ENCODE data around the gene SLC10A1. TPM values are rescaled to one million over a fixed set of nuclear protein-coding genes. Genes with fewer than 3 reads are reported as not detected.
"Not testable (repeated sequence)": the region's sequence is repeated elsewhere in the genome, so short reads cannot be mapped to it uniquely, and the experiment has no call there.

Gene SLC10A1
- total and polyA plus RNA-seq, 12 donors: not detected

DNA sequence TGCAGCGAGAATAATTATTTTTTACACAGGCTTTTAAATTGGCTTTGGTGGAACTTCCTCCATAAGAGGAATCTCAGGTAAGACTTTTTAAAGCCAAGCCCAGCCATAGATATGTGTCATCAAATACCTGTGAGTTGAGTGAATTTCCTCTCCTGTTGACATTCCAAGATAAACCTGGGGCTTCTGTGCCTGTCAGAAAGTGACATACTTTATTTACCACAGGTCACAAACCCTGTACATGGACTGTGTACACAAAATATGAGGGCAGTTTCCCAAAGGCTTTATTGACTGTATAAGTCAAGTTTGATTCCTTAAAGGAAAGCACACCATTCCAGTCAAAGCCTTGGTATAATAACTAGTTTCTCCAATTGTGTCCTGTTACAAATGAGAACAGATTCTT, 56.0 kb downstream of the SLC10A1 start:
- no peak for ATAC-seq
- Histone ChIP-seq H3K4me3 (no peak overlapping the region), H3K9me3 (peaks cover 0 to 23% (median 0%) of the 10 kb centered on the region in 11 donors), H3K4me1 (no peaks in the 10 kb centered on the region), H3K36me3 (no peaks in the 10 kb centered on the region), H3K27me3 (no peaks in the 10 kb centered on the region), H3K27ac (no peak overlapping the region)
- TF ChIP-seq, protein P1, sequence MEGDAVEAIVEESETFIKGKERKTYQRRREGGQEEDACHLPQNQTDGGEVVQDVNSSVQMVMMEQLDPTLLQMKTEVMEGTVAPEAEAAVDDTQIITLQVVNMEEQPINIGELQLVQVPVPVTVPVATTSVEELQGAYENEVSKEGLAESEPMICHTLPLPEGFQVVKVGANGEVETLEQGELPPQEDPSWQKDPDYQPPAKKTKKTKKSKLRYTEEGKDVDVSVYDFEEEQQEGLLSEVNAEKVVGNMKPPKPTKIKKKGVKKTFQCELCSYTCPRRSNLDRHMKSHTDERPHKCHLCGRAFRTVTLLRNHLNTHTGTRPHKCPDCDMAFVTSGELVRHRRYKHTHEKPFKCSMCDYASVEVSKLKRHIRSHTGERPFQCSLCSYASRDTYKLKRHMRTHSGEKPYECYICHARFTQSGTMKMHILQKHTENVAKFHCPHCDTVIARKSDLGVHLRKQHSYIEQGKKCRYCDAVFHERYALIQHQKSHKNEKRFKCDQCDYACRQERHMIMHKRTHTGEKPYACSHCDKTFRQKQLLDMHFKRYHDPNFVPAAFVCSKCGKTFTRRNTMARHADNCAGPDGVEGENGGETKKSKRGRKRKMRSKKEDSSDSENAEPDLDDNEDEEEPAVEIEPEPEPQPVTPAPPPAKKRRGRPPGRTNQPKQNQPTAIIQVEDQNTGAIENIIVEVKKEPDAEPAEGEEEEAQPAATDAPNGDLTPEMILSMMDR (IDR thresholded peaks at IDR 0.05): no peak
- intact Hi-C loops (cut with DNase I): no loop called here
- DNase-seq: no peak
- 95 to 98% methylated on average over 1 of the region's 1 CpG for WGBS, 2 donors

DNA sequence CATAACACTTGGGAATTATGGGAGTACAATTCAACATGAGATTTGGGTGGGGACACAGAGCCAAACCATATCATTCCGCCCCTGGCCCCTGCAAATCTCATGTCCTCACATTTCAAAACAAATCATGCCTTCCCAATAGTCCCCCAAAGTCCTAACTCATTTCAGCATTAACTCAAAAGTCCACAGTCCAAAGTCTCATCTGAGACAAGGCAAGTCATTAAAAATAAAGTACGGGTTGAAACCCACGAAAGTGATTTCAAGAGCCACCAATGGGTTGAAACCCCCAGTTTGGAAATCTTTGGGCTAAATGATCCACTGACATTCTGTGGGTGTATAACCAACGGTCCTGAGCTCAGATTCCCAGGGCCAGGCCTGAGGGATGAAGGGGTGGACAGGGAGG, 60.6 kb downstream of the SLC10A1 start:
- H3K9me3 ChIP-seq; H3K27ac ChIP-seq; H3K27me3 ChIP-seq; H3K4me1 ChIP-seq; H3K36me3 ChIP-seq; intact Hi-C loops (cut with DNase I); ATAC-seq; H3K4me3 ChIP-seq; DNase-seq: not testable (repeated sequence)
- 86 to 87% methylated on average over 4 of the region's 4 CpGs for WGBS, 2 donors

DNA sequence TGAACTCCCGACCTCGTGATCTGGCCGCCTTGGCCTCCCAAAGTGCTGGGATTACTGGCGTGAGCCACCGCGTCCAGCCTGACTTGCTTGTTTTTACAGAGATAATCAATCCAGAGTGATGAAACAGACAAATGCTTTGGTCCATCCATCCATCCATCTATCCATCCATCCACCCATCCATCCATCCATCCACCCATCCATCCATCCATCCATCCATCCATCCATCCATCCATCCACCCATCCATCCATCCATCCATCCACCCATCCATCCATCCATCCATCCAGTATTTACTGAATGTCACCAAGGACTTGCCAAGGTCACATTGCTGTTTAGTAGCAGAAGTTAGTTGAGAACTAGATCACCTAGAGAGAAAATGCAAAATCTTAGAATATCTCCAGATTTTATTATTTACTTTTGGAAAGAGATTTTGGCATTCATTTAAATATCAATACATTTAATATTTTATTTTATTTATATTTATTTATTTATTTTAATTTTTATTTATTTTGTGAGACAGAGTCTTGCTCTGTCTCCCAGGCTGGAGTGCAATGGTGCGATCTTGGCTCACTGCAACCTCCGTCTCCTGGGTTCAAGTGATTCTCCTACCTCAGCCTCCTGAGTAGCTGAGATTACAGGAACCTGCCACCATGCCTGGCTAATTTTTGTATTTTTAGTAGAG, 65.0 kb downstream of the SLC10A1 start:
- DNase-seq; ATAC-seq; H3K27me3 ChIP-seq; H3K27ac ChIP-seq; intact Hi-C loops (cut with DNase I); H3K36me3 ChIP-seq; H3K9me3 ChIP-seq; H3K4me3 ChIP-seq: not testable (repeated sequence)
- WGBS, 2 donors: 96 to 99% methylated on average over 8 of the region's 8 CpGs
- peaks cover 0 to 22% (median 11%) of the 10 kb centered on the region in 9 donors for H3K4me1 ChIP-seq

DNA sequence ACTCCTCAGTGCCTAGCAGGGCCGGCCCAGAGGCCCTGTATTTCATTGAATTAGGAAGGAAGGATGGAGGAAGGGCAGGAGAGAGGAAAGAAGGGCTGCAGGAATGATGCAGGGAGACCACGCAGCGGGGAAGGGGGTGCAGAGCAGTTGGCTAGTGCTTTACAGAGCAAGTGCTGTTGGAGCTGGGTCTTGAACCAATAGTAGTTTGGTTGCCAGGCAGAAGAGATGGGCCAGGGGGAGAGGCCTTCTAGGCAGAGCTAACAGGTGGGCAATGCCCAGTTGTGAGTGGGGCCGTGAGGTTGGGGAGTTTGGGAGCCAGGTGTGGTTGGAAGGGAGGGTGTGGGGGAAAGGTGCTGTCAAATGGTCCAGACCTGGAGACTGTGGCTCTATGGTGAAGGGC, 69.2 kb downstream of the SLC10A1 start:
- peak in 1 of 8 donors; percentile 2 for ATAC-seq
- DNase-seq: no peak
- WGBS, 2 donors: 85 to 91% methylated on average over 4 of the region's 4 CpGs
- TF ChIP-seq, protein P1 (IDR thresholded peaks at IDR 0.05): no peak
- Histone ChIP-seq H3K27me3 (no peaks in the 10 kb centered on the region), H3K4me1 (peaks cover 0 to 41% (median 16%) of the 10 kb centered on the region in 9 donors), H3K27ac (peak overlapping the region in 6 of 10 donors; percentile 2 to 89 (median 68)), H3K9me3 (no peaks in the 10 kb centered on the region), H3K4me3 (no peak overlapping the region), H3K36me3 (no peaks in the 10 kb centered on the region)
- intact Hi-C loops (cut with DNase I): loop anchor here (1.0 to 5.0 kb wide), 9 partner anchors 121 to 191 kb away; no protein-coding TSS in a partner anchor

DNA sequence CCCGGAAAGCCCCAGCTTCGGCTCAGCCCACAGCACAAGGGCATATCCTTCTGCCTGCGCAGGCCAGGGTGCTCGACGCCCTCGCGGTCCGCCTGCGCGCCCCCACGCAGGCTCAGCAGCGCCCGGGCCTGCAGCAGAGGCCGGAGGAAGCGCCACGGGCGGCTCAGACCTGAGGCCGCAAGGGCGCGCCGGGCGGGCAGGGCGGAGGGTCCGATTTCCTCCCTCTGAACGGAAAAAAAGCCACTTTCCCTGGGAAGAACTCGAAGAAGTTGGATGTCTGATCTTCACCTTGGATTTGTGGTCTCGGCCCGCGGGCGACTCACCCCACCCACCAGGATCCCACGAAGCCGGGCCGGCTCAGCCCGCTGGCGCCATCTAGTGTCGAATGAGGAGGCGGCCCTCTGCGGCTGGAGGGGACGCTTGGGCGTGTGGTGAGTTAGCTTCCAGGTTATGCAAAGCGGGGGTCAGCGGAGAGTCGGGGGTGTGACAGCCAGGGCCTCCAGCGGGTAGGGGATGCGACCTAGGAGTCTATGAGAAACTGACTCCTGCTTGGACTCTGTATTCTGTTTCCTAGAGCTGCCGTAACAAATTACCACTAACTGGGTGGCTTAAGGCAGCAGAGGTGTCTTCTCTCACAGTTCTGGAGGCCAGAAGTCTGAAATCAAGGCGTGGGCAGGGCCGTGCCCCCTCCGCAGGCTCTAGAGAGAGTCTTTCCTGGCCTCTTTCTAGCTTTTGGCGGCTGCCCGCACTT, 70.1 kb downstream of the SLC10A1 start:
- peak; percentile 83 to 88 for DNase-seq
- H3K36me3 ChIP-seq: no peaks in the 10 kb centered on the region
- H3K4me3 ChIP-seq: peak overlapping the region in 9 of 10 donors; percentile 33 to 54 (median 45)
- H3K27ac ChIP-seq: peak overlapping the region; percentile 31 to 89 (median 72)
- peak; percentile 94 to 97 (median 96) for ATAC-seq
- TF ChIP-seq, protein P1 (IDR thresholded peaks at IDR 0.05): peak; percentile 93 to 100 (median 98)
- H3K9me3 ChIP-seq: no peaks in the 10 kb centered on the region
- no peaks in the 10 kb centered on the region for H3K27me3 ChIP-seq
- 5 to 10% methylated on average over 49 to 51 of the region's 51 CpGs for WGBS, 2 donors
- H3K4me1 ChIP-seq: peaks cover 0 to 41% (median 16%) of the 10 kb centered on the region in 9 donors
- intact Hi-C loops (cut with DNase I): loop anchor here (1.0 to 5.0 kb wide), 9 partner anchors 120 to 190 kb away; no protein-coding TSS in a partner anchor

Other genes starting within 250 kb of the SLC10A1 start
- gene CCDC177, start 222.4 kb downstream of the SLC10A1 start, total RNA-seq: not detected
- gene CCDC177, start 222.4 kb downstream of the SLC10A1 start, polyA plus RNA-seq: under 1 TPM in 1 of 2 donors, not detected in 1; 0.03 TPM
- gene SUSD6, start 185.6 kb downstream of the SLC10A1 start, total RNA-seq: 10 to 100 TPM; 18.0 to 46.3 (median 25.5) TPM
- gene SUSD6, start 185.6 kb downstream of the SLC10A1 start, polyA plus RNA-seq: 1 to 10 TPM; 5.9 to 8.4 TPM
- gene SRSF5, start 30.1 kb downstream of the SLC10A1 start, total RNA-seq: 100 to 1,000 TPM; 149 to 221 (median 173) TPM
- 100 to 1,000 TPM; 135 to 310 TPM for gene SRSF5, start 30.1 kb downstream of the SLC10A1 start, polyA plus RNA-seq
- 1 to 10 TPM in 6 of 10 donors, under 1 TPM in 4; 0.15 to 6.8 (median 1.3) TPM for gene SMOC1, start 82.2 kb upstream of the SLC10A1 start, total RNA-seq
- 1 to 10 TPM; 1.1 to 2.9 TPM for gene SMOC1, start 82.2 kb upstream of the SLC10A1 start, polyA plus RNA-seq